Mucosa of descending colon (tissue), 3 donors: ENCODE data around the gene PDGFRB. TPM values are rescaled to one million over a fixed set of nuclear protein-coding genes. Genes with fewer than 3 reads are reported as not detected.

ENCODE experiments used
- ATAC-seq: fragments of 200-7000 bp; cut with Tn5 transposase; one replicate; pipeline ENCODE4 v1.9.1; 2020; ENCODE audit warnings: mild to moderate bottlenecking, moderate library complexity
- DNase-seq, 3 donors: peaks; one replicate each; pipeline ENCODE4 v3.0.0-alpha.2; 2020
- H3K36me3 ChIP-seq: fragments of 200-600 bp; one replicate; pipeline ENCODE4 v1.8.0; 2021; ENCODE audit warnings: low read depth, mild to moderate bottlenecking
- H3K4me1 ChIP-seq: fragments of 200-600 bp; one replicate; pipeline ENCODE4 v1.8.0; 2021; ENCODE audit warnings: low read depth, mild to moderate bottlenecking
- H3K4me3 ChIP-seq: fragments of 200-600 bp; one replicate; pipeline ENCODE4 v1.8.0; 2021; ENCODE audit warnings: mild to moderate bottlenecking
- H3K9me3 ChIP-seq: fragments of 200-600 bp; one replicate; pipeline ENCODE4 v1.8.0; 2021; ENCODE audit warnings: mild to moderate bottlenecking
- intact Hi-C, 2 donors: fragments of 100-400 bp; cut with DNase I in 1 of 2; cut with micrococcal nuclease in 1 of 2; formaldehyde crosslinking; loops; one replicate each; pipeline versions ENCODE4 v1.11.0 to v1.11.1; 2022; cut with DNase I, micrococcal nuclease
- total RNA-seq, 3 donors: library from RNA; stranded (reverse); fragmentation: NEBNext Ultra II Directional in 2 of 3; extraction: Animal tissue kit (Norgen Biotek cat#: 25700) in 2 of 3; gene quantifications; one replicate each; pipeline versions ENCODE4 v1.2.1 to v1.2.4, GENCODE V29; 2021 to 2023
- TF ChIP-seq, protein P1 (sequence below): fragments of 200-600 bp; IDR thresholded peaks from one replicate; pipeline ENCODE4 v1.8.0; 2022; ENCODE audit warnings: antibody characterized with exemption, mild to moderate bottlenecking
- donor health status: DM: no; HTN: no; CAD: no; lungs with moderate emphysema.
- donor health status: DM: no; HTN: no; CAD: no.
- donor health status: DM: no; HTN: yes; CAD: no.

The PDGFRB gene
- total RNA-seq, 3 donors from 2014 or later: 13.9 to 61.5 (median 27.1) TPM

- Histone ChIP-seq H3K4me1 (peaks cover 3% of the 10 kb centered on the region), H3K36me3 (no peaks in the 10 kb centered on the region), H3K4me3 (no peak overlapping the region), H3K9me3 (no peaks in the 10 kb centered on the region)
- intact Hi-C loops: no loop called here
- TF ChIP-seq, protein P1, sequence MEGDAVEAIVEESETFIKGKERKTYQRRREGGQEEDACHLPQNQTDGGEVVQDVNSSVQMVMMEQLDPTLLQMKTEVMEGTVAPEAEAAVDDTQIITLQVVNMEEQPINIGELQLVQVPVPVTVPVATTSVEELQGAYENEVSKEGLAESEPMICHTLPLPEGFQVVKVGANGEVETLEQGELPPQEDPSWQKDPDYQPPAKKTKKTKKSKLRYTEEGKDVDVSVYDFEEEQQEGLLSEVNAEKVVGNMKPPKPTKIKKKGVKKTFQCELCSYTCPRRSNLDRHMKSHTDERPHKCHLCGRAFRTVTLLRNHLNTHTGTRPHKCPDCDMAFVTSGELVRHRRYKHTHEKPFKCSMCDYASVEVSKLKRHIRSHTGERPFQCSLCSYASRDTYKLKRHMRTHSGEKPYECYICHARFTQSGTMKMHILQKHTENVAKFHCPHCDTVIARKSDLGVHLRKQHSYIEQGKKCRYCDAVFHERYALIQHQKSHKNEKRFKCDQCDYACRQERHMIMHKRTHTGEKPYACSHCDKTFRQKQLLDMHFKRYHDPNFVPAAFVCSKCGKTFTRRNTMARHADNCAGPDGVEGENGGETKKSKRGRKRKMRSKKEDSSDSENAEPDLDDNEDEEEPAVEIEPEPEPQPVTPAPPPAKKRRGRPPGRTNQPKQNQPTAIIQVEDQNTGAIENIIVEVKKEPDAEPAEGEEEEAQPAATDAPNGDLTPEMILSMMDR: no peak
- no peak for DNase-seq
- ATAC-seq: no peak
These were observed 8.0 kb downstream of the PDGFRB start for GRCh38 chr5:150147670-150148069.

DNA sequence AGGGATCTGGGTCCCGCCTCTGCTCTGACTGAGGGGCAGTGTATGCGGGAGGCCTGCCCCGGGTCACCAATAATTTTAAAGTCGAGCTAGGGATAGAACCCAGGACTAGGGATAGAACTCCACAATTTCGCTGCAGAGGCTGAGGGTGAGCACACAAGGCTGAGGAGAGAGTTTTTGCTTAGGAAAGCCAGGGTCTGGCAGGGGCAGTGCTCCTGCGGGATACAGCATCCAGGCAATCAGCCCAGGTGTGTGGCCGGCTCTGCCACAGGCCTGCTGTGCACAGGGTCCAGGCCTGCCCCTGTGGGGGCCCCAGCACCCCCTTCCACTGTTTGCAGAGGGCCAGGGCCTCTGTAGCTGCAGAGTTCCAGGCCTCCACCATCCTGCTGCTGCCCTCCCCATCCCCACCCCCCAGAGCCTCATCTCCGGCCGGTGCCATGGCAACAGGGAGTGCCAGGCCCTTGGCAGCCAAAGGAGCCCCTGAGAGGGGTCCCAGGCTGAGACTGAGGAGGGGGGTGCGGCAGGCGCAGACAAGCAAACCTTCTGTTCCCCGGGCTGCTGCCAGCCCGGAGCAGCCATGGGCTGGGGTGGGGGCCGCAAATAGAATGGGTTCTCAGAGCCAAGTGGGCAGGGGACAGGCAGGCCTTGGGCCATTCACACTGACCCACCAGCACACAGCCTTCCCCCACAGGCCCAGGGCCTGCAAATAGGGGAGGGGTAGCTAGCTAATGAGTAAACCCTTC is 8.6 kb downstream of the PDGFRB start:
- TF ChIP-seq, protein P1: no peak
- Histone ChIP-seq H3K36me3 (no peaks in the 10 kb centered on the region), H3K9me3 (no peaks in the 10 kb centered on the region), H3K4me3 (no peak overlapping the region), H3K4me1 (peaks cover 3% of the 10 kb centered on the region)
- ATAC-seq: no peak
- intact Hi-C loops: no loop called here
- DNase-seq: no peak

- TF ChIP-seq, protein P1: no peak
- Histone ChIP-seq H3K4me1 (peaks cover 3% of the 10 kb centered on the region), H3K36me3 (no peaks in the 10 kb centered on the region), H3K9me3 (no peaks in the 10 kb centered on the region), H3K4me3 (no peak overlapping the region)
- intact Hi-C loops: no loop called here
- no peak for DNase-seq
- ATAC-seq: no peak
These were observed 9.4 kb downstream of the PDGFRB start for GRCh38 chr5:150146235-150146634.

GRCh38 chr5:150144879-150145278 is 10.8 kb downstream of the PDGFRB start:
- no peak overlapping the region for H3K4me3 ChIP-seq
- DNase-seq (no peak), ATAC-seq (no peak)
- no peaks in the 10 kb centered on the region for H3K36me3 ChIP-seq
- peaks cover 3% of the 10 kb centered on the region for H3K4me1 ChIP-seq
- no peaks in the 10 kb centered on the region for H3K9me3 ChIP-seq
- intact Hi-C loops: no loop called here
- TF ChIP-seq, protein P1: no peak

GRCh38 chr5:150144246-150144801 is 11.3 kb downstream of the PDGFRB start:
- H3K4me1 ChIP-seq: peaks cover 3% of the 10 kb centered on the region
- ATAC-seq: no peak

More at GRCh38 chr5:150144246-150144801, 11.3 kb downstream of the PDGFRB start:
- Histone ChIP-seq H3K9me3 (no peaks in the 10 kb centered on the region), H3K4me3 (no peak overlapping the region), H3K36me3 (no peaks in the 10 kb centered on the region)
- TF ChIP-seq, protein P1: no peak
- DNase-seq: no peak
- intact Hi-C loops: no loop called here
